ENCODE data around the gene PRKCE.

DNA sequence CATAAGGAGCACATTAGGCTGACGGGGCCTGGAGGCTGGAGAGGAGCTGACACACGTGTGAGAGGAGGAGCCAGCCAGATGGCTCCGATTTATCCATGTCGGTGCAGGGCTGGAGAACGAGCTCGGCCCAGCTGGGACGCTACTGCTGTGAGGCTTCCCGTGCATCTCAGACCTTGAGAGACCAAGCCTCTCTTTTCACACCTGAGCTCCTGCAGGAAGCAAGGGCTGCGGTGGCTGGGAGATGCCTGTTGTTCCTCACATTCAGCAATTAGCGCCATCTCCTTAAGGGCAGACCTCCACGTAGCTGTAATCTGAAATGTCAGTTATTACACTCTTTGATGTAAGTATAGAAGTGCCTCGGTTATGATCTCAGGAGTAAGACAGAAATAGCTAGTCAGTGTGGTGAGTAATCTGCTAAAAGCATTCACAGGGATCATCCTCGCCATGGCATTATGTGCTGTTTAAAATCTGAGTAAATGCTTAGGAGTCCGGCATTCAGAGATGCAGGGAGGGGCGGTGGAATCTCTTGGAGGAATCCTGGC lies 107.9 kb downstream of the PRKCE start:
- TF ChIP-seq YY1 (IDR thresholded peaks at IDR 0.05; ENCODE audit: insufficient read depth, insufficient read length) (no peak), ZNF274 (IDR thresholded peaks at IDR 0.05; ENCODE audit: low read depth, low read length) (no peak), SUZ12 (IDR thresholded peaks at IDR 0.05; ENCODE audit: extremely low read depth, insufficient read depth, insufficient read length) (no peak)

Data from NT2/D1 (cell line).